ENCODE measurements around the gene STARD5.

Gene STARD5

DNA sequence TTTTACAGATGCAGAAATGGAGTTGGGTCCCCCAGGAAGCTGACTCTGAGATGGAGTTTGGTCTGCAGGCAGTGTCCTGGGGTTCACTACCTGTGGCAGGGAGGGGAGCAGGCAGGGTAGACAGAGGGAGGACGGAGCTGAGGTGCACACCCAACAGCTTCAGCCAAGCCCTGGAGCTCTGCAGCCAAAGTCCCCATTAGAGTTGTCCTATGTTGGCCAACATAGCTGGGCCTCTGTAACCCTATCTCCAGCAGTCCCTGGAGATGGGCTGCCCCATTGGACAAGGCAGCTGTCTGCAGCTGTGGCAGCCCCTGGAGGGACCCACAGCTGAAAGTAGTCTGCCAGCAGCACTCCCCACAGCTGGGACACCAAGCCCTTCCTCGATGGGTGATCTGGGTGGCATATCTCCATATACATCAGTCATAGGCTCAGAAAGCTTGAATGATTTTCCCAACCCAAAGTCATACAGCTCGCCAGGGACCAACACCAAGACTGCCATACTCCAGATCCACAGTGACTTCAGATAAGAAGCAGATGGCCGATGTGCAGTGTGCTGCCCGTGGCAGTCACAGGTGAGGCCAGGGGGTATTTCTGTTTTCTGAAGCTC is 31.9 kb downstream of the STARD5 start:
- Histone ChIP-seq H3K36me3 (ENCODE audit: control insufficient read depth in 4 of 4, insufficient read depth in 4 of 4, low read length in 3 of 4) (no peaks in the 10 kb centered on the region), H3K27me3 (replicated peaks in 2 of 5; ENCODE audit: control insufficient read depth in 4 of 5, insufficient read depth in 5 of 5, low read length in 4 of 5) (no peaks in the 10 kb centered on the region), H3K4me3 (ENCODE audit: control insufficient read depth in 1 of 7, extremely low read depth in 1 of 7, insufficient read depth in 4 of 7, low read depth in 2 of 7, low read length in 6 of 7) (no peak overlapping the region), H3K9me3 (ENCODE audit: control extremely low read depth in 1 of 5, control insufficient read depth in 4 of 5, insufficient read depth in 2 of 5, low read depth in 1 of 5, low read length in 4 of 5) (no peaks in the 10 kb centered on the region), H3K4me1 (ENCODE audit: control extremely low read depth in 1 of 4, control insufficient read depth in 4 of 4, insufficient read depth in 4 of 4, low read length in 3 of 4) (peaks cover 38 to 75% (median 74%) of the 10 kb centered on the region in 4 experiments), H3K27ac (ENCODE audit: insufficient read depth in 1 of 2, low read depth in 1 of 2, low read length in 2 of 2, poor library complexity in 1 of 2, severe bottlenecking in 2 of 2) (peak overlapping the region in 1 of 2 experiments; percentile 45)
- DNase-seq = no peak
- ChIA-PET CTCF (interaction anchor here (1.0 to 3.3 kb wide), 10 partner anchors 10 to 118 kb away, joined by 3 to 15 read pairs (median 4); no protein-coding TSS in a partner anchor), POLR2A (interaction anchor here (0.6 to 1.2 kb wide), 2 partner anchors 10 to 23 kb away, joined by 3 to 6 read pairs; no protein-coding TSS in a partner anchor)
- 100% methylated on average over 3 of the region's 5 CpGs for WGBS (ENCODE audit: insufficient coverage)

GRCh38 chr15:81289910-81290309 is 34.0 kb downstream of the STARD5 start:
- ChIA-PET CTCF (interaction anchor here (0.8 to 2.1 kb wide), 7 partner anchors 10 to 110 kb away, joined by 3 to 9 read pairs (median 5); no protein-coding TSS in a partner anchor), POLR2A (no interaction called here)
- no peak for DNase-seq
- Histone ChIP-seq H3K27ac (ENCODE audit: insufficient read depth in 1 of 2, low read depth in 1 of 2, low read length in 2 of 2, poor library complexity in 1 of 2, severe bottlenecking in 2 of 2) (no peak overlapping the region), H3K9me3 (ENCODE audit: control extremely low read depth in 1 of 5, control insufficient read depth in 4 of 5, insufficient read depth in 2 of 5, low read depth in 1 of 5, low read length in 4 of 5) (no peaks in the 10 kb centered on the region), H3K27me3 (replicated peaks in 2 of 5; ENCODE audit: control insufficient read depth in 4 of 5, insufficient read depth in 5 of 5, low read length in 4 of 5) (no peaks in the 10 kb centered on the region), H3K4me3 (ENCODE audit: control insufficient read depth in 1 of 7, extremely low read depth in 1 of 7, insufficient read depth in 4 of 7, low read depth in 2 of 7, low read length in 6 of 7) (no peak overlapping the region), H3K4me1 (ENCODE audit: control extremely low read depth in 1 of 4, control insufficient read depth in 4 of 4, insufficient read depth in 4 of 4, low read length in 3 of 4) (peaks cover 41 to 75% (median 70%) of the 10 kb centered on the region in 4 experiments), H3K36me3 (ENCODE audit: control insufficient read depth in 4 of 4, insufficient read depth in 4 of 4, low read length in 3 of 4) (no peaks in the 10 kb centered on the region)
- WGBS (ENCODE audit: insufficient coverage) = 100% methylated on average over 2 of the region's 4 CpGs

- H3K27ac ChIP-seq (ENCODE audit: insufficient read depth in 1 of 2, low read depth in 1 of 2, low read length in 2 of 2, poor library complexity in 1 of 2, severe bottlenecking in 2 of 2) = no peak overlapping the region
- CTCF ChIA-PET = interaction anchor here (1.0 kb wide), 1 partner anchor 9 kb away, joined by 3 read pairs; no protein-coding TSS in a partner anchor
- WGBS (ENCODE audit: insufficient coverage) = 59% methylated on average over 7 of the region's 8 CpGs
- peaks cover 42 to 70% (median 65%) of the 10 kb centered on the region in 4 experiments for H3K4me1 ChIP-seq (ENCODE audit: control extremely low read depth in 1 of 4, control insufficient read depth in 4 of 4, insufficient read depth in 4 of 4, low read length in 3 of 4)
- H3K27me3 ChIP-seq (replicated peaks in 2 of 5; ENCODE audit: control insufficient read depth in 4 of 5, insufficient read depth in 5 of 5, low read length in 4 of 5) = no peaks in the 10 kb centered on the region
- H3K36me3 ChIP-seq (ENCODE audit: control insufficient read depth in 4 of 4, insufficient read depth in 4 of 4, low read length in 3 of 4) = no peaks in the 10 kb centered on the region
- POLR2A ChIA-PET = no interaction called here
- no peak for DNase-seq
- H3K4me3 ChIP-seq (ENCODE audit: control insufficient read depth in 1 of 7, extremely low read depth in 1 of 7, insufficient read depth in 4 of 7, low read depth in 2 of 7, low read length in 6 of 7) = no peak overlapping the region
- H3K9me3 ChIP-seq (ENCODE audit: control extremely low read depth in 1 of 5, control insufficient read depth in 4 of 5, insufficient read depth in 2 of 5, low read depth in 1 of 5, low read length in 4 of 5) = no peaks in the 10 kb centered on the region
Measured at GRCh38 chr15:81288616-81289015, 35.3 kb downstream of the STARD5 start.

DNA sequence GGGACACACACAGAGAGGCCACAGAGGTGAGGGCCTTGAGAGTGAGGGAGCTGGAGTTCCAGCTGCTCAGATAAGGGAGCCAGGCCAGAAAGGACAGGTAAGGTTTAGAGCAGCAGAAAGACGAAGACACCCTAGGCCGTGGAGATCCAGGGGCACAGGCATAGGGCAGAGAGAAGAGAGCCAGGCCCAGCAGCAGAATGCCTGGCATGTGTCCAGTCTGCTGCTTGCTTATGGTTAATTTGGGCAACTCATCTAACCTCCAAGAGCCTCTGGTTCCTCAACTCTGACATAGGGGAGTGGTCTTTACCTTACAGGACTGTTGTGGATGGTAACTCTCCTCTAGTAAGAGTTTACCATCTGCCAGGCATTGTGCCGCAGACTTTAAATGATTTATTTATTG is 35.9 kb downstream of the STARD5 start:
- no peaks in the 10 kb centered on the region for H3K9me3 ChIP-seq (ENCODE audit: control extremely low read depth in 1 of 5, control insufficient read depth in 4 of 5, insufficient read depth in 2 of 5, low read depth in 1 of 5, low read length in 4 of 5)
- POLR2A ChIA-PET = interaction anchor here (1.8 kb wide), 1 partner anchor 35 kb away, joined by 4 read pairs; no protein-coding TSS in a partner anchor
- no peak for DNase-seq
- peaks cover 40 to 65% (median 59%) of the 10 kb centered on the region in 4 experiments for H3K4me1 ChIP-seq (ENCODE audit: control extremely low read depth in 1 of 4, control insufficient read depth in 4 of 4, insufficient read depth in 4 of 4, low read length in 3 of 4)
- H3K27me3 ChIP-seq (replicated peaks in 2 of 5; ENCODE audit: control insufficient read depth in 4 of 5, insufficient read depth in 5 of 5, low read length in 4 of 5) = no peaks in the 10 kb centered on the region
- H3K36me3 ChIP-seq (ENCODE audit: control insufficient read depth in 4 of 4, insufficient read depth in 4 of 4, low read length in 3 of 4) = no peaks in the 10 kb centered on the region
- CTCF ChIA-PET = interaction anchor here (1.0 to 1.9 kb wide), 4 partner anchors 11 to 23 kb away, joined by 4 to 8 read pairs (median 4); no protein-coding TSS in a partner anchor
- 83% methylated on average over 2 of the region's 3 CpGs for WGBS (ENCODE audit: insufficient coverage)
- H3K4me3 ChIP-seq (ENCODE audit: control insufficient read depth in 1 of 7, extremely low read depth in 1 of 7, insufficient read depth in 4 of 7, low read depth in 2 of 7, low read length in 6 of 7) = no peak overlapping the region
- no peak overlapping the region for H3K27ac ChIP-seq (ENCODE audit: insufficient read depth in 1 of 2, low read depth in 1 of 2, low read length in 2 of 2, poor library complexity in 1 of 2, severe bottlenecking in 2 of 2)

DNA sequence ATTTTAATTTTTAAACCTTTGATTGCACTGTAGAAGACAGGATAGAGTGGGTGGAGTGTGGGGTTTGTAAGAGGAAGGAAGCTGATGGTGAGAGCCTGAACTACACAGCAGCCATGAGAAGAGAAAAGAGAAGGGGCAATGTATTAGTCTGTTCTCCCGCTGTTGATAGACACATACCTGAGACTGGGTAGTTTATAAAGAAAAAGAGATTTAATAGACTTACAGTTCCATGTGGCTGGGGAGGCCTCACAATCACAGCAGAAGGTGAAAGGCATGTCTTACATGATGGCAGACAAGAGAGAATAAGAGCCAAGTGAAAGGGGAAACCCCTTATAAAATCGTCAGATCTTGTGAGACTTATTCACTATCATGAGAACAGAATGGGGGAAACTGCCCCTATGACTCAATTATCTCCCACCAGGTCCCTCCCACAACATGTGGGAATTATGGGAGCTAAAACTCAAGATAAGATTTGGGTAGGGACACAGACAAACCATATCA is 37.3 kb downstream of the STARD5 start:
- peaks cover 37 to 51% (median 45%) of the 10 kb centered on the region in 4 experiments for H3K4me1 ChIP-seq (ENCODE audit: control extremely low read depth in 1 of 4, control insufficient read depth in 4 of 4, insufficient read depth in 4 of 4, low read length in 3 of 4)
- no peaks in the 10 kb centered on the region for H3K36me3 ChIP-seq (ENCODE audit: control insufficient read depth in 4 of 4, insufficient read depth in 4 of 4, low read length in 3 of 4)
- WGBS (ENCODE audit: insufficient coverage) = 0% methylated on average over 2 of the region's 2 CpGs
- no peaks in the 10 kb centered on the region for H3K27me3 ChIP-seq (replicated peaks in 2 of 5; ENCODE audit: control insufficient read depth in 4 of 5, insufficient read depth in 5 of 5, low read length in 4 of 5)
- H3K27ac ChIP-seq (ENCODE audit: insufficient read depth in 1 of 2, low read depth in 1 of 2, low read length in 2 of 2, poor library complexity in 1 of 2, severe bottlenecking in 2 of 2) = peak overlapping the region in 1 of 2 experiments; percentile 56
- ChIA-PET CTCF (interaction anchor here (0.7 to 2.1 kb wide), 9 partner anchors 10 to 115 kb away, joined by 3 to 15 read pairs (median 4); no protein-coding TSS in a partner anchor), POLR2A (interaction anchor here (1.8 kb wide), 1 partner anchor 36 kb away, joined by 4 read pairs; no protein-coding TSS in a partner anchor)
- DNase-seq = peak in 2 of 3 donors; percentile 74 to 81
- no peaks in the 10 kb centered on the region for H3K9me3 ChIP-seq (ENCODE audit: control extremely low read depth in 1 of 5, control insufficient read depth in 4 of 5, insufficient read depth in 2 of 5, low read depth in 1 of 5, low read length in 4 of 5)
- peak overlapping the region in 3 of 7 experiments; percentile 14 to 51 (median 23) for H3K4me3 ChIP-seq (ENCODE audit: control insufficient read depth in 1 of 7, extremely low read depth in 1 of 7, insufficient read depth in 4 of 7, low read depth in 2 of 7, low read length in 6 of 7)

DNA sequence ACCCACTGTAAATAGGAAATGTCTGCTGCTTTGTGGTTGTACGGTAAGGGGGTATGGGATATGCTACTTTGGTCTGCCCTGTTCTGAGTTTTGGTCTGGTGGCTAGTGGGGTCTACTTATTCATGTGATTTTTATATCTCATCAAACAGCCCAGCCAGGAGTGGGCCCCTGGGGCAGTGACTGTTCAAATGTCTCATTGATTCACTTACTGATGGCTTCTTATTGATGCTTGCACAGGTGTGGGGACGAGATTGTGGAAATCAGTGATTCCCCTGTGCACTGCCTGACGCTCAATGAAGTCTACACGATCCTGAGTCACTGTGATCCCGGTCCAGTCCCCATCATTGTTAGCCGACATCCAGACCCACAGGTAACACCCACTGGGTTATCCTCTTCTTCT is 38.5 kb downstream of the STARD5 start:
- no peaks in the 10 kb centered on the region for H3K36me3 ChIP-seq (ENCODE audit: control insufficient read depth in 4 of 4, insufficient read depth in 4 of 4, low read length in 3 of 4)
- no peak overlapping the region for H3K27ac ChIP-seq (ENCODE audit: insufficient read depth in 1 of 2, low read depth in 1 of 2, low read length in 2 of 2, poor library complexity in 1 of 2, severe bottlenecking in 2 of 2)
- WGBS (ENCODE audit: insufficient coverage) = 87% methylated on average over 2 of the region's 6 CpGs

More for the DNA sequence above, 38.5 kb downstream of the STARD5 start:
- ChIA-PET POLR2A (no interaction called here), CTCF (interaction anchor here (1.2 to 2.1 kb wide), 3 partner anchors 10 to 116 kb away, joined by 3 to 15 read pairs (median 9); no protein-coding TSS in a partner anchor)
- Histone ChIP-seq H3K27me3 (replicated peaks in 2 of 5; ENCODE audit: control insufficient read depth in 4 of 5, insufficient read depth in 5 of 5, low read length in 4 of 5) (no peaks in the 10 kb centered on the region), H3K4me3 (ENCODE audit: control insufficient read depth in 1 of 7, extremely low read depth in 1 of 7, insufficient read depth in 4 of 7, low read depth in 2 of 7, low read length in 6 of 7) (no peak overlapping the region), H3K4me1 (ENCODE audit: control extremely low read depth in 1 of 4, control insufficient read depth in 4 of 4, insufficient read depth in 4 of 4, low read length in 3 of 4) (peaks cover 34 to 44% (median 38%) of the 10 kb centered on the region in 4 experiments), H3K9me3 (ENCODE audit: control extremely low read depth in 1 of 5, control insufficient read depth in 4 of 5, insufficient read depth in 2 of 5, low read depth in 1 of 5, low read length in 4 of 5) (no peaks in the 10 kb centered on the region)
- DNase-seq = no peak
